Measurements from ENCODE around the gene RAB29.
A peak's percentile ranks its signal among the peaks of the same experiment; 100 is the strongest.
"Not testable (repeated sequence)": the region's sequence is repeated elsewhere in the genome, so short reads cannot be mapped to it uniquely, and the experiment has no call there.

The RAB29 gene, protein sequence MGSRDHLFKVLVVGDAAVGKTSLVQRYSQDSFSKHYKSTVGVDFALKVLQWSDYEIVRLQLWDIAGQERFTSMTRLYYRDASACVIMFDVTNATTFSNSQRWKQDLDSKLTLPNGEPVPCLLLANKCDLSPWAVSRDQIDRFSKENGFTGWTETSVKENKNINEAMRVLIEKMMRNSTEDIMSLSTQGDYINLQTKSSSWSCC

DNA sequence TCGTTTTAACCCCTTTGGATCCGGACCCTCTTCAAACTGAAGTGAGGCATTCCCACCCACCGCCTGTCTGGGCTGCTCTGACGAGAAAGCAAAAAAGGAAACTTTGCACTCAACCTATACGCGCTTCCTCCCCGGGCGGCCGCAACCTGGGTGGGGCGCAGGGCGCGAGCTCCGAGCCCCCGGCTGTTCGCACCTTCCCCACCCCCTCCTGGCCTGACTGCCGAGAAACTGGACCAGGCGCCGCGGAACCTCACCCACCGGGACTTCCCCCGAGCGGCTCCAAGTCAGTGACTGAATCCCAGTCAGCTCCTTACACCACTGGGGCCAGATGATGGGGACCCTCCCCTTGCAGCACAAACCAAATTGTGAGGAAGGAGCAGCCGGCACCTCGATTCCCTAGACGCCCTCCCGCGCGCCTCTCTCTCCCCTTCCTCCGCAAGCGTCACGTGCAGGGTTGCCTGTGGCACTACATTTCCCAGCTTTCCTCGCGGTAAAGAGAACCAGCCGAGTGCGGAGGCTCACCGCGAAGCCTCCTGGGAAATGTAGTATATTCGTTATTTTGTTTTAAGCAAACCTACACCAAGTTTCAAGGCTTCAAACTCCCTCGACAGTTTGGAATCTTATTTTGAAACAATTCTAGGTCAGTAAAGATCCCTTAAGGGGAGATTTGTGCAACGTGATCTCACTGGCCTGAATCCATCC lies at the start of gene RAB29:
RAB29 (minus strand) TSS at position 468 of the 702 bp plus-strand sequence. CDS start 526 bp downstream, outside the sequence.
- intact Hi-C loops (cut with DNase I) = no loop called here
- DNase-seq = peak; percentile 79 to 97 (median 91)

DNA sequence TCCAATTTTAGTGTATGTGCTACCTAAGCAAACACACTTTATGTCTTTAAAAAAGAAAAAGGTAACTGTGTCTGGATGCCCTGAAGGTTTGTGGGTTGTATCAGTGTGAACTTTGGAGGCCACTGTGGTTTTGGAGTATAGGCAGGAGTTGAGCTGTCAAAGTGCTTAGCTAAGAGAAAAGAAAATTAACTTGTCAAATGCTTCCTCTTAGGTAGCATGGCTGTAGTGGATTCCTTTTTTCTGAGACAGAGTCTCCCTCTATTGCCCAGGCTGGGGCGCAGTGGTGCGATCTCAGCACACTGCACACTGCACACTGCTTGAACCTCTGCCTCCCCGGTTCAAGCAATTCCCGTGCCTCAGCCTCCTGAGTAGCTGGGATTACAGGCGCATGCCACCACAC lies 48.9 kb upstream of the RAB29 start:
- no peak for DNase-seq
- intact Hi-C loops (cut with DNase I) = no loop called here

DNA sequence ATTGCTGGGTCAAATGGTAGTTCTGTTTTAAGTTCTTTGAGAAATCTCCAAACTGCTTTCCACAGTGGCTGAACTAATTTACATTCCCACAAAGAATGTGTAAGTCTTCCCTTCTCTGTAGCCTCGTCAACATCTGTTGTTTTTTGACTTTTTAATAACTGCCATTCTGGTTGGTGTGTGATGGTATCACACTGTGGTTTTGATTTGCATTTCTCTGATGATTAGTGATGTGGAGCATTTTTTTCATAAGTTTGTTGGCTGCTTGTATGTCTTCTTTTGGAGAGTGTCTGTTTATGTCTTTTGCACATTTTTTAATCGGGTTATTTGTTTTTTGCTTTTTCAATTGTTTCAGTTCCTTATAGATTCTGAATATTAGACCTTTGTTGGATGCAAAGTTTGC lies 48.0 kb upstream of the RAB29 start:
- intact Hi-C loops (cut with DNase I); DNase-seq: not testable (repeated sequence)

DNA sequence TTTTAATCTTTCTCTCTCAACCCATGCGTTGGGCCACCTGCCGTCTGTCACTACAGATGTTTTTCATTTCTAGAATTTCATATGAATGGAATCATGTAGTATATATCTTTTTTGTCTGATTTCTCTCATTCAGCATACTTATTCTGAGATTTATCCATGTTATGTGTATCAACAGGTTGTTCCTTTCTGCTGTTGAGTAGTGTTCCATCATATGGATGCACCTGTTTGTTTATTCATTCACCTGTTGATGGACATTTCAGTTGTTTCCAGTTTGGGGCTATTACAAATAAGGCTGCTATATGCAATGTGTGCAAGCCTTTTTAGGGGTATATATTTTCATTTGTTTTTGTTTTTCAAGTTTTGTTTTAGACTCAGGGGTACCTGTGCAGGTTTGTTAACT lies 47.1 kb upstream of the RAB29 start:
- intact Hi-C loops (cut with DNase I) = no loop called here
- no peak for DNase-seq

DNA sequence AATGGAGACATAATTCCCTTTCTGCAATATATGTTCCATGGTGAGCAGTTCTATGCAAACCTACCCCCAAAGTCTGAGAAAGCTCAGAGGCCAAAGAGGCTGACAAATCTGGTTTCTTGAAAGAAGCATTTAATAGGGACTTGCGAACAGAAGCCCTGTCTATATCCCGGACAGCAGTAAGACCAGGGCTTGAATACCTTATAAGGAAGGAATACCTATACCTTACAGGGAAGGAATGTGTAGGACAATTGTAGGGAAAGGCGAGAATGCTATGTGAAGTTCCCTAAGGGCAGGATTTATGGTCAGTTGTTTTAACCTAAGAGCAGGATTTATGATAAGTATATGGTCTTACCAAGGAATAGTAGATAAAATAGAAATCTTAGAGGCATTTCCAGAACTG lies 42.7 kb upstream of the RAB29 start:
- intact Hi-C loops (cut with DNase I) = loop anchor here (10.0 kb wide), 1 partner anchor 287 kb away; no protein-coding TSS in a partner anchor
- no peak for DNase-seq

DNA sequence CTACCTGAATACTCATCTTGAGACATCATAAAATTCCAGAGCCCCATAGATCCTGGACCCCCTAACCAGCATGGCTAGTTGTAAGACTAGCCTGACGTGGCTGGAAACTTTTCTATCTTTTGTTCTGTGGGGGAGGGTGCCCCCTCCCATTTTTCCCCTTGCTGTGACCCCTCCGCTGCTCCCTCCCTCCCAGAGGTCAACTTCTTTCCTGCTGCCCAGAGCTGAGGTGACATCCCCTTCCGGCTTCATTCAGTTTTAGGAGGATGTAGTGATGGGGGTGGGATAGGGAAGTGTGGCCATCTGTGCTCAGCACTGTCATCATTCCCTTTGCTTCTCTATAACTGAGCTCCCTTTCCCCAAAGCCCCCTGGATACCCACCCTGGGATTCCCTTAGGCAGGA lies 42.1 kb upstream of the RAB29 start:
- DNase-seq = no peak
- intact Hi-C loops (cut with DNase I) = loop anchor here (10.0 kb wide), 1 partner anchor 287 kb away; no protein-coding TSS in a partner anchor

DNA sequence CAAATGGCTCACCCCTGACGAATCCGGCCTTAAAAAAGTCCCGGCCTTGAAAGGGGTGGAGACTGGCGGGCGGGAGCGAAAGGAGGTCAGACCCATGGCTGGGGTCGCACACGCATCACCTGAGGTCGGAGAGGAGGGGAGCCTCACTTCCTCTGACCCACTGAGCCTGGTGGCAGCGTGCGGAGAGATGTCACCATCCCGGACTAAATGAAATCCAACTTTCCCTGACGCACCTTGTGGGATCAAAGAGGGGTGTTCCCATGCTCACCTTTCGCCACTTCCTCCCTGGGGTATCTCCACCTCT lies 38.4 kb upstream of the RAB29 start:
- peak in 3 of 42 donors; percentile 33 to 45 (median 34) for DNase-seq
- intact Hi-C loops (cut with DNase I) = loop anchor here (10.0 kb wide), 1 partner anchor 291 kb away; no protein-coding TSS in a partner anchor

DNA sequence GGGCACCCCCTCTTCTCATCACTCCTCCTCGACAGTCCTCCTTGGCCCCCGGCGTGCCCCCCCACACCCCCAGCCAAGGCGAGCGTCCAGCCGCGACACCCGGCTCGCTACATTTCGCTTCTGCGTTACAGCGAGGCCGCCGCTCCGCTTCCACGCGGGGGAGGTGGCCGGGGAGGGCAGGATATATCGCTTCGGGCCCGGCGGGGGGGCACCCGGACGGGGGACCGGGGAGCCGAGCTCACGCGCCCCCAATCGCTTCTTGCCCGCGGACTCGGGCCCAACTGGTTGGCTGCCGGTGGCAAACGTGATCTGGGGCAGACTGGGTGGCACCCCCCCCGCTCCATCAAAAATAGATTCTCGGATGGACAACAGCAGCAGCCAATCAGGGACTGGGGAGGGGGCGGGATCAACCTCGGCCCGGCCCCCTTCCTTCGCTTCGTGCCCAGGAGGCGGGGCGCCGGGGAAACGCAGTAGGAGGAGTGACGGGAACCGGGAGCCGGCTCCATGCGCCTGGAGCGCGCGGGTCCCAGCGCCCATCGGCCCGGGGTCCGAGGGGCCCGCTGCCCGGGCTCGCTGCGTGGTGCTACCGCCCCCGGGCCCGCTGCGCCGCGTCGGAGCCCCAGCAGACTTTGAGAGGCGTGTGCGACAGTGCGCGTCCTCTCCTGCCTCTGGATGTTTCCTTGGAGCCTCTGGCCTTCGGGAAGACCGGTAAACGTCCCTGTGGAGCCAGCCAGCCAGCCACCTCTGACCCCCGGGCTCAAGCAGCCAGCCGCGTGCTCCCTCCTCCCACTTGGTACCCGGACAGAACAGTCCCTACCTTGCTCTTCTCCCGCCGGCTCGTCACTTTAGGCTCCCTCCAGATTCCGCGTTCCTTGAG lies 37.8 kb upstream of the RAB29 start, which contains the start of gene SLC41A1:
SLC41A1 (minus strand) TSS at position 321 of the 877 bp plus-strand sequence. CDS start 2,757 bp downstream, outside the sequence.
- DNase-seq = peak; percentile 94 to 99 (median 97)
- intact Hi-C loops (cut with DNase I) = loop anchor here (10.0 kb wide), 1 partner anchor 292 kb away; no protein-coding TSS in a partner anchor

DNA sequence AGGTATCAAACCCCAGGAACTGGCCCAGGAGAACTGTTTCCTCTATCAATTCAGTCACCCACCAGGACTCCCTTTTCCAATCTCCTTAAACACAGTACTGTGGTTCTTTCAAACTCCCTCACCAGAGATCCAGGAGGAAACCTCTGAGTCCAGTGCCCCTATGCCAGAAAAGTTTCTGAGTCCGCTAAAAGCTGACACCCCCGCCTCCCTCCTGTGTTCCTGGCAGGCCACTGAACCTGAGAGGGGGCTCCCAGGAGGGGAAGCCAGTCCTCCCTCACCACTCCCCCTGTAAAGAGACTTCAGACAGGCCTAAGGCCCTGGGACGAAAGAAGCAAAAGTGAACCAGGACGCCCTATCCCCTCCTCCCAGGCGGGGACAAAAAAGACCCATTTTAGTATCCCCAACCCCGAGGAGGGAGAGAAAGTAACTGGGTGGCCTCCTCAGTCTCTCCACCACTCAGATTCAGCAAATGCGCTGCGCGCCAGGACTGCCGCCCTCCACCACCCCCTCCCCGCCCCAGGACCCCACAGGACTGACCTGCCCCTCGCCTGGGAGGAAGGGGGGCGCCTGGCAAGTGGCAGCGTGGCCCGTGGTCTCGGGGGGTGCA lies 37.1 kb upstream of the RAB29 start:
- intact Hi-C loops (cut with DNase I) = loop anchor here (10.0 kb wide), 1 partner anchor 292 kb away; no protein-coding TSS in a partner anchor
- DNase-seq = peak in 22 of 42 donors; percentile 11 to 61 (median 36)

DNA sequence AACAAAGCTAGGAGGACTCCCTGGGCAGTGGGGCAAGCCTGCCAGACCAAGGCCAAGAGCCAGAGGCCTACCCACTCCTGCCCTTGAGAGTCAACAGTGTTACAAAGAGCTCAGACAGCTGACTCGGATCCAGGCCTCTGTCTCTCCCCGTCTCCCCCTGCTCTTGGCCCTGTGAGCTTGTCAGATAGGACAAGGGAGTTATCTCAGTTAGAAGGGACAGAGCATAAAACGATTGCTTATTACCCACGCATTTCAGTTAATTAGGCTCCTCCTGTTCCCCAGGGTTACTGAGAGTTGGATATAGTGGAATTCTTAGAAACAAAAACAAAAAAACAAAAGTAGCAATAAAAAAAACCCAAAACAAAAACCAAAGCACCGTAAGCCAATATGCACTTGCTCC lies 36.4 kb upstream of the RAB29 start:
- DNase-seq = peak in 38 of 42 donors; percentile 28 to 82 (median 65)
- intact Hi-C loops (cut with DNase I) = loop anchor here (10.0 kb wide), 1 partner anchor 293 kb away; no protein-coding TSS in a partner anchor

DNA sequence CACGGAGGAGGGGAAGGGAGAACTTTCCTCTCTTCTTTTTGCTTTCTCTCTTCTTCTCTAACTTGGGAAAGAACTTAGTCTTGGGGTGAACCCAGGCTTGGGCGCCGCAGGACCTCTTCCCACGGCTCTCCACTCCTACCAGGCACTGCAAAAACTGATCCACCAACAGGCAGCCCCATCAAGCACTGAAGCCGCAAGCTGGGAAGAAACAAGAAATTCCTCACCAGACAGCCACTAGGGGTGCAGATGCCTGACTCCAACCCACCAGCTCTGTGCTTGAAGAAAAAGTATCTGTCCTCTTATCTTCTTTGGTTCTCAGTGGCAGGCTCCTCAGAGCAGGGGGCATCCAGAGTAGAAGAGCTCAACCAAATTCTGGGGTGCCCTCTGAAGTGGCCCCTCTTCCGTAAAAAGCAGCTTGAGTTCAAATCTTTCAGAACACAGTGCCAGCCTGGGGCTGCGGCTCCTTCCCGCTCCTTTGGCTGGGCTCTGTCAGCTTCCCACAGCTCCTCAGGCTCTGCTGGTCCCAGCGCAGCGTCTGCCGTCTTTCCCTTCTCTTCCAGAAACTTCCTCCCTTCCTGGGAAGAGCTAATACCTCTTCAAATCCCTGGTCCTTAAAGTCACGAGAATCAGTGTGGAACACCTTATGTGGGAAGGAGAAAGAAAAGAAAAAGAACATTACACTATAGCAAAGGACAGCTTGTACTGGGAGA lies 35.3 kb upstream of the RAB29 start:
- peak in 21 of 42 donors; percentile 14 to 72 (median 42) for DNase-seq
- intact Hi-C loops (cut with DNase I) = loop anchor here (10.0 kb wide), 1 partner anchor 294 kb away; no protein-coding TSS in a partner anchor

DNA sequence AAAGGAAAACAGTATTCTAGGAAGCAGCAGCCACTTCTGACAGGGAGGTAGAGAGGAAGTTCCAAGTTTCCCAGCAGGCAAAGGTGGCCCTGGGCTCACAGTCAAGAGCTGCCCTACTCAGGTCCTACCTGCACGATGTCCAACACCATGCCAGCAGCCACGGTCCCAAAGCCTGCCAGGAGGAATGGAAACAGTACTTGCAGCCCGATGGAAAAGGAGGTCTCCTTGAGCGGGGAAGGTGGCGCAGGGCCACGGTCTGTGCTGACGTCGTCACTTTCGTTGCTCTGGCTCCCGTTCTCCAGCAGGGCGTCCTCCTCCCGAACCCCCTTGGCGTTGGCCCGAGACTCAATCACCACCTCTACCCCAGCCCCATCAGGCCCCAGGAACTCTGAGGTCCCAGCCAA lies 34.7 kb upstream of the RAB29 start:
- intact Hi-C loops (cut with DNase I) = loop anchor here (10.0 kb wide), 1 partner anchor 295 kb away; no protein-coding TSS in a partner anchor
- DNase-seq = peak in 4 of 42 donors; percentile 16 to 46 (median 24)

DNA sequence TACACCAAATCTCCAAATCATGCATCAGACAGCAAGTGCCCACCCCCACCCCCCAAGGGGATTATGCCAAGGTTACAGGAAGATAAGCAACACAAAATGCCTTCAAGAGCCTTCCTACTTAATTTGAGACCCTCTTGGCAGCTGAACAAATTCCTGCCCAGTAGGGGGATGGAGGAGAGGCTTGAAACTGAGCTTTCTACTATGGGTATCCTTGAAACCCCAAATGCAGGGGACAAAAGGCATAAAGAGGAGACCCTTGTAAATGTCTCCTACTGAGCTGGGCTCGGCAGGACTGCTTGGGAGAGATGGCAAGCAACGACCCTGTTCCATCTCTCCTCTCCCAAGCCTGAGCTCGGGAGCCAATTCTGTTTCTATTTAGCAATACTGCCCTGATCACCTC lies 34.2 kb upstream of the RAB29 start:
- no peak for DNase-seq
- intact Hi-C loops (cut with DNase I) = no loop called here

DNA sequence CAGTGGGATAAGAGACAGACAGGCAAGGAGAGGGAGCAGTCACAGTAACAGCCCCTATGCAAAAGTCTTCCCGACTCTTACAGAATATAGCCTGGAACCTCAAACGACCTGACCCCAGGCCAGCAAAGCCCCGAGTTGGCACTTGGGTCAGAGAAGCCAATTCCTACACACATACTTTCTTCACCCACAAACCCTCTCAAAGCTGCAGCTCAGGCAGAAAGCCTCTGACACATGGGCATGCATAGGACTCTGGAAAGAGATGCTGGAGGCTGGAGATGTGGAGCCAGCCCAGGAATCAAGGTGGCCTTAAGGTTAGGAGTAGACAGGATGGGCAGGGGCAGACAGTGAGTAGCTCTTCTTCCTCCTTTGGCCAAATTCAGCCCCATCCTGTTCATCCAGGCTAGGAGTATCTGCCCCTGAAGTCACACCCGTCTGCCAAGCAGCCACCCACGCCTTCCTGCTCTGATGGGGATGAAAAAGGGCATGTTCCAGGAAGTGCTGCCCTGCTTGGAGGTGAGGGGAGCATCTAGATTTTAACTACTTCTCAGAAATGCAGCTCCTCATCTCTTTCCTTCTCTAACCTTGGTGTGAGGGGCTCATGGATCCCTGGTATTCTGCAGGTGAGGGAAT lies 29.9 kb upstream of the RAB29 start:
- peak in 18 of 42 donors; percentile 18 to 67 (median 44) for DNase-seq
- intact Hi-C loops (cut with DNase I) = no loop called here

DNA sequence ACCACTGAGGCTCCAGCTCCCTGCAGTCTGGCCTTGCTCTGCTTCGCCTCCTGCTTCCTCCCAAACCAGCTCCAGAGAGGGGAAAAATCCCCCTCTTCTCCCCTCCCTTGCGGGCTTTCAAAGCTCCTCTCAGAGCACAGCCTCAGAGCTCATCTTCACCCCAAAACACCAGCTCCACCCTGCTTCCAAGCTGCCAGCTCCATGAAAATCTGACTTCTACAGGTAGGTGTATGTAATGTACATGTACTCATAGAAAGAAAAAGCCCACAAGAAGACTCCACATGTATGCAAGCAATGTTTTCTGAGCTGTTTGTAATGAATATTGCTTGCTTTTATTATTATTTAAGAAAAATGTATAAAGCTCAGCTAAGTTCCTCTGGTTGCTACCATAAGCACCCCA lies 29.3 kb upstream of the RAB29 start:
- no peak for DNase-seq
- intact Hi-C loops (cut with DNase I) = no loop called here

DNA sequence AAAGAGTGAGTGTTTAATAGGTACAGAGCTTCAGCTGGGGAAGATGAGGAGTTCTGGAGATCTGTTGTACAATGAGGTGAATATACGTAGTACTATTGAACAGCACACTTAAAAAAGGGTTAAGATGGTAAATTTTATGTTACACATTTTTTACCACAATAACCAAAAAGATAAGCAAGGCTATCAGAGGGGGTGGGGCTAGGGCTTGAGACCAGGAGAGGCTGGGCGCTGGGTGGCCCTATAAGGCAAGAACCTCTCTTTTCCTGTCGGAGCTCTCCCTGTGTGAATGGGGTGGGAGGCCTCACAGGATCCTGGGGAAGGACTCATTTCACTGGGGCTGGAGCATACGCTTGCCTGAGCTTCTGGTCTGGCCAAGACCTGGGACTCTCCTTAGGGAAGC lies 28.7 kb upstream of the RAB29 start:
- intact Hi-C loops (cut with DNase I) = no loop called here
- DNase-seq = no peak

DNA sequence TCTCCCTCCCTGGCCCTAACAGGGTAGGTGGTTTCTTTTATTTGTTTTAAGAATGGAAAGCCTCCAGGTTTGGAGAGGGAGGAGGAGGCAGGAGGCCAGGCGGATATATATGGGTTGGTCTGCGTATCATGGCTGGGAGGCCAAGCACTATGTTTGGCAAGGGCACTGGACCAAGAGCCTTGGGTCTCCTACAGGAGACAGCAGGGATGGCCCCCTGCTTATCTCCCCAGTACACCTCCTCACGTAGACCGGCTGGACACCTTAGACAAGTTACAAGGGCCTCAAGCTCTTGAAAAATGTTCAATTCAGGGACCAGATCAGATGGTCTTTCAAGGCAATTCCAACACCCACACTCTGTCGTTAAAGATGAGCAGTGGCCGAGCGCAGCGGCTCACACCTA lies 26.8 kb upstream of the RAB29 start:
- intact Hi-C loops (cut with DNase I) = no loop called here

More for the DNA sequence above, 26.8 kb upstream of the RAB29 start:
- no peak for DNase-seq
